H4 (cell line): ENCODE results near the gene ADAM19. TPM values are rescaled to one million over a fixed set of nuclear protein-coding genes. Genes with fewer than 3 reads are reported as not detected.

Experiments used
- DNase-seq: peaks from one replicate; pipeline ENCODE4 v3.0.0-alpha.2; 2015; ENCODE audit warnings: low spot score
- total RNA-seq: library from RNA; depleted of rRNA; stranded (reverse); fragments of >200 nt; shearing (Covaris generic); gene quantifications from 2 replicates; pipeline ENCODE4 v1.2.3, GENCODE V29; 2014

The ADAM19 gene
- total RNA-seq, 1 experiment from 2014 or later = 5.6 TPM

GRCh38 chr5:157562111-157562581 lies 13.4 kb downstream of the ADAM19 start:
- peak; percentile 53 for DNase-seq

- no peak for DNase-seq
These were observed 14.5 kb downstream of the ADAM19 start for GRCh38 chr5:157561110-157561509.

- DNase-seq = peak; percentile 19
These were observed 16.3 kb downstream of the ADAM19 start for GRCh38 chr5:157559301-157559700.

GRCh38 chr5:157558681-157559080 lies 16.9 kb downstream of the ADAM19 start:
- DNase-seq = no peak

GRCh38 chr5:157558041-157558595 lies 17.5 kb downstream of the ADAM19 start:
- peak; percentile 22 for DNase-seq

GRCh38 chr5:157556615-157557418 lies 18.8 kb downstream of the ADAM19 start:
- no peak for DNase-seq

- no peak for DNase-seq
These were observed 20.4 kb downstream of the ADAM19 start for GRCh38 chr5:157555037-157555640.

GRCh38 chr5:157554179-157555036 lies 21.2 kb downstream of the ADAM19 start:
- no peak for DNase-seq

- no peak for DNase-seq
These were observed 22.9 kb downstream of the ADAM19 start for GRCh38 chr5:157552650-157553049.

GRCh38 chr5:157550663-157551062 lies 24.9 kb downstream of the ADAM19 start:
- DNase-seq = no peak

GRCh38 chr5:157549954-157550549 lies 25.5 kb downstream of the ADAM19 start:
- no peak for DNase-seq

GRCh38 chr5:157549283-157549629 lies 26.3 kb downstream of the ADAM19 start:
- no peak for DNase-seq

- peak; percentile 52 for DNase-seq
These were observed 26.9 kb downstream of the ADAM19 start for GRCh38 chr5:157548513-157549282.

GRCh38 chr5:157547941-157548512 lies 27.5 kb downstream of the ADAM19 start:
- no peak for DNase-seq

GRCh38 chr5:157546456-157547100 lies 29.0 kb downstream of the ADAM19 start:
- DNase-seq = no peak

- DNase-seq = no peak
These were observed 29.8 kb downstream of the ADAM19 start for GRCh38 chr5:157545610-157546310.

GRCh38 chr5:157544623-157544989 lies 31.0 kb downstream of the ADAM19 start:
- no peak for DNase-seq

GRCh38 chr5:157543825-157544622 lies 31.6 kb downstream of the ADAM19 start:
- peak; percentile 54 for DNase-seq
